Left lung (tissue), 10 donors: Measurements from ENCODE around the gene MPPED1. TPM values are rescaled to one million over a fixed set of nuclear protein-coding genes. Genes with fewer than 3 reads are reported as not detected.
A peak's percentile ranks its signal among the peaks of the same experiment; 100 is the strongest.

Source experiments
- ATAC-seq: fragments of 200-7000 bp; cut with Tn5 transposase; one replicate; pipeline ENCODE4 v1.9.1; 2020; ENCODE audit warnings: moderate library complexity
- DNase-seq, 4 donors: peaks; one replicate each; pipeline ENCODE4 v3.0.0-alpha.2; 2013 to 2020
- H3K27ac ChIP-seq, 2 donors: fragments of 200-600 bp; sonication (generic) in 1 of 2; one replicate each; pipeline versions ENCODE4 v1.5.0 to v1.8.0; 2020 to 2021
- H3K27me3 ChIP-seq, 2 donors: fragments of 200-600 bp; sonication (generic) in 1 of 2; one replicate each; pipeline versions ENCODE4 v1.5.0 to v1.8.0; 2020 to 2021
- H3K36me3 ChIP-seq, 2 donors: fragments of 200-600 bp; sonication (generic) in 1 of 2; one replicate each; pipeline versions ENCODE4 v1.5.0 to v1.8.0; 2020 to 2021
- H3K4me1 ChIP-seq, 2 donors: fragments of 200-600 bp; one replicate each; pipeline ENCODE4 v1.8.0; 2021
- H3K4me3 ChIP-seq, 2 donors: fragments of 200-600 bp; sonication (generic) in 1 of 2; one replicate each; pipeline versions ENCODE4 v1.5.0 to v1.8.0; 2020 to 2021; ENCODE audit warnings: mild to moderate bottlenecking in 1 of 2
- H3K9me3 ChIP-seq, 2 donors: fragments of 200-600 bp; sonication (generic) in 1 of 2; one replicate each; pipeline versions ENCODE4 v1.5.0 to v1.8.0; 2020 to 2021
- CTCF ChIP-seq, 2 donors: fragments of 200-600 bp; sonication (generic) in 1 of 2; IDR thresholded peaks; one replicate each; pipeline versions ENCODE4 v1.5.0 to v1.8.0; 2021; ENCODE audit warnings: antibody characterized with exemption in 2 of 2
- intact Hi-C, 2 donors: fragments of 100-400 bp; cut with DNase I; formaldehyde crosslinking; loops; one replicate each; pipeline versions ENCODE4 v1.11.2 to v1.14.2; 2022
- polyA plus RNA-seq, 6 donors: library from polyadenylated mRNA; unstranded; fragments of 120-200 nt; gene quantifications; one replicate each; pipeline ENCODE4 v1.2.1, GENCODE V29; 2013; ENCODE audit not compliant: insufficient read length in 6 of 6
- total RNA-seq, 2 donors: library from RNA; stranded (reverse); fragmentation: NEBNext Ultra II Directional; extraction: Animal tissue kit (Norgen Biotek cat#: 25700); gene quantifications; one replicate each; pipeline ENCODE4 v1.2.1, GENCODE V29; 2021
- donor health status: DM: no; HTN: yes; CAD: no.
- donor health status: DM: no; HTN: no; CAD: no.

Gene MPPED1
- total and polyA plus RNA-seq, 8 donors = 0.37 to 0.67 (median 0.52) TPM; not detected in 2

- intact Hi-C loops = no loop called here
- no peak for ATAC-seq
- H3K9me3 ChIP-seq = peaks cover 0 to 3% of the 10 kb centered on the region in 2 donors
- no peaks in the 10 kb centered on the region for H3K4me1 ChIP-seq
- TF ChIP-seq CTCF (IDR thresholded peaks at IDR 0.05) = no peak
- no peaks in the 10 kb centered on the region for H3K36me3 ChIP-seq
- H3K27ac ChIP-seq = no peak overlapping the region
- peak in 1 of 4 donors; percentile 42 for DNase-seq
- peaks cover 0 to 31% of the 10 kb centered on the region in 2 donors for H3K27me3 ChIP-seq
- no peak overlapping the region for H3K4me3 ChIP-seq
Observed at GRCh38 chr22:43493297-43493696, 81.5 kb downstream of the MPPED1 start.

- TF ChIP-seq CTCF (IDR thresholded peaks at IDR 0.05) = no peak
Observed at GRCh38 chr22:43497956-43498855, 86.4 kb downstream of the MPPED1 start.

GRCh38 chr22:43498856-43499253 lies 87.0 kb downstream of the MPPED1 start:
- no peak for TF ChIP-seq CTCF (IDR thresholded peaks at IDR 0.05)
- peaks cover 0 to 15% of the 10 kb centered on the region in 2 donors for H3K27me3 ChIP-seq
- no peaks in the 10 kb centered on the region for H3K36me3 ChIP-seq
- DNase-seq = no peak
- no peak overlapping the region for H3K4me3 ChIP-seq
- no peak for ATAC-seq
- no peak overlapping the region for H3K27ac ChIP-seq
- intact Hi-C loops = no loop called here
- H3K4me1 ChIP-seq = no peaks in the 10 kb centered on the region
- peaks cover 0 to 3% of the 10 kb centered on the region in 2 donors for H3K9me3 ChIP-seq

More at GRCh38 chr22:43497956-43498855, 86.4 kb downstream of the MPPED1 start:
- Histone ChIP-seq H3K4me1 (no peaks in the 10 kb centered on the region), H3K27me3 (peaks cover 0 to 13% of the 10 kb centered on the region in 2 donors), H3K4me3 (no peak overlapping the region), H3K27ac (no peak overlapping the region), H3K9me3 (peaks cover 0 to 3% of the 10 kb centered on the region in 2 donors), H3K36me3 (no peaks in the 10 kb centered on the region)
- intact Hi-C loops = no loop called here
- DNase-seq (peak in 1 of 4 donors; percentile 43), ATAC-seq (no peak)

- ATAC-seq (no peak), DNase-seq (peak in 1 of 4 donors; percentile 76)
- TF ChIP-seq CTCF (IDR thresholded peaks at IDR 0.05) = no peak
- Histone ChIP-seq H3K4me3 (no peak overlapping the region), H3K27me3 (peaks cover 0 to 15% of the 10 kb centered on the region in 2 donors), H3K36me3 (no peaks in the 10 kb centered on the region), H3K4me1 (no peaks in the 10 kb centered on the region), H3K9me3 (peaks cover 0 to 3% of the 10 kb centered on the region in 2 donors), H3K27ac (no peak overlapping the region)
- intact Hi-C loops = no loop called here
Observed at GRCh38 chr22:43500792-43501785, 89.3 kb downstream of the MPPED1 start.
